BE2C (cell line): Measurements from ENCODE around the gene HIVEP3.

Experiments used
- DNase-seq: peaks from one replicate; pipeline ENCODE4 v3.0.0-alpha.2; 2020
- H3K27me3 ChIP-seq: fragments of 250-450 bp; sonication (Bioruptor Pico); 2 replicates; pipeline ENCODE4 v1.5.1; 2020; ENCODE audit warnings: mild to moderate bottlenecking
- H3K36me3 ChIP-seq: fragments of 250-450 bp; sonication (Bioruptor Pico); 2 replicates; pipeline ENCODE4 v1.5.1; 2020; ENCODE audit warnings: mild to moderate bottlenecking
- H3K4me1 ChIP-seq: fragments of 250-450 bp; sonication (Bioruptor Pico); 2 replicates; pipeline ENCODE4 v1.5.1; 2020
- H3K4me3 ChIP-seq: 2 replicates; pipeline ENCODE4 v1.5.1; 2011; ENCODE audit warnings: low read depth, low read length
- H3K9me3 ChIP-seq: fragments of 250-450 bp; sonication (Bioruptor Pico); 2 replicates; pipeline ENCODE4 v1.5.1; 2020
- CTCF ChIP-seq: IDR thresholded peaks from 2 replicates; pipeline ENCODE4 v1.5.1; 2012; ENCODE audit warnings: mild to moderate bottlenecking, low read depth, low read length

Gene HIVEP3

GRCh38 chr1:41819069-41819468, 99.7 kb downstream of the HIVEP3 start:
- Histone ChIP-seq H3K36me3 (no peaks in the 10 kb centered on the region), H3K9me3 (no peaks in the 10 kb centered on the region), H3K27me3 (no peaks in the 10 kb centered on the region), H3K4me3 (no peak overlapping the region), H3K4me1 (no peaks in the 10 kb centered on the region)
- no peak for DNase-seq
- TF ChIP-seq CTCF = no peak

- Histone ChIP-seq H3K27me3 (no peaks in the 10 kb centered on the region), H3K36me3 (no peaks in the 10 kb centered on the region), H3K4me1 (no peaks in the 10 kb centered on the region), H3K4me3 (no peak overlapping the region), H3K9me3 (no peaks in the 10 kb centered on the region)
- no peak for DNase-seq
- TF ChIP-seq CTCF = no peak
Measured at GRCh38 chr1:41816061-41816460, 102.7 kb downstream of the HIVEP3 start.

- no peaks in the 10 kb centered on the region for H3K4me1 ChIP-seq
- H3K9me3 ChIP-seq = no peaks in the 10 kb centered on the region
- H3K36me3 ChIP-seq = no peaks in the 10 kb centered on the region
- TF ChIP-seq CTCF = no peak
- no peak overlapping the region for H3K4me3 ChIP-seq
- DNase-seq = no peak
- H3K27me3 ChIP-seq = no peaks in the 10 kb centered on the region
Measured at GRCh38 chr1:41813755-41814745, 104.7 kb downstream of the HIVEP3 start.

- DNase-seq = no peak
- no peak overlapping the region for H3K4me3 ChIP-seq
- no peaks in the 10 kb centered on the region for H3K9me3 ChIP-seq
- no peaks in the 10 kb centered on the region for H3K27me3 ChIP-seq
- no peaks in the 10 kb centered on the region for H3K36me3 ChIP-seq
- H3K4me1 ChIP-seq = no peaks in the 10 kb centered on the region
- no peak for TF ChIP-seq CTCF
Measured at GRCh38 chr1:41813226-41813625, 105.5 kb downstream of the HIVEP3 start.

- no peak for DNase-seq
- Histone ChIP-seq H3K36me3 (no peaks in the 10 kb centered on the region), H3K4me3 (no peak overlapping the region), H3K4me1 (no peaks in the 10 kb centered on the region), H3K9me3 (no peaks in the 10 kb centered on the region), H3K27me3 (no peaks in the 10 kb centered on the region)
- no peak for TF ChIP-seq CTCF
Measured at GRCh38 chr1:41812453-41812852, 106.3 kb downstream of the HIVEP3 start.

GRCh38 chr1:41812051-41812450, 106.7 kb downstream of the HIVEP3 start:
- Histone ChIP-seq H3K27me3 (no peaks in the 10 kb centered on the region), H3K4me3 (no peak overlapping the region), H3K36me3 (no peaks in the 10 kb centered on the region), H3K9me3 (no peaks in the 10 kb centered on the region), H3K4me1 (no peaks in the 10 kb centered on the region)
- peak; percentile 32 for DNase-seq
- TF ChIP-seq CTCF = peak; percentile 71
